Panc1 (cell line): ENCODE data around the gene FAM162A. TPM values are rescaled to one million over a fixed set of nuclear protein-coding genes. Genes with fewer than 3 reads are reported as not detected.

Source experiments
- ATAC-seq: fragments of 200-7000 bp; cut with Tn5 transposase; 2 replicates; pipeline ENCODE4 v1.9.1; 2020; ENCODE audit warnings: mild to moderate bottlenecking, moderate library complexity
- BruUV-seq: library from RNA; stranded (reverse); fragments of 400-500 nt; replicated peaks from 2 replicates; lab custom pipeline; 2021; lab: Mats Ljungman, UMichigan
- CTCF ChIA-PET: fragments of 300-600 bp; sonication (Branson Sonifier 250); formaldehyde crosslinking; loops from one replicate; lab custom pipeline; 2022; ENCODE audit warnings: antibody characterized with exemption; lab: Charles Lee
- POLR2A ChIA-PET: fragments of 300-600 bp; sonication (Branson Sonifier 250); formaldehyde crosslinking; loops from one replicate; lab custom pipeline; 2022; ENCODE audit warnings: antibody characterized with exemption; lab: Charles Lee
- DNase-seq: peaks from one replicate; pipeline ENCODE4 v3.0.0-alpha.2; 2010; ENCODE audit warnings: low read depth, low spot score
- H3K27ac ChIP-seq: 2 replicates; pipeline ENCODE4 v1.5.1; 2011; ENCODE audit warnings: mild to moderate bottlenecking, low read length, inconsistent platforms
- H3K27me3 ChIP-seq: fragments of 200-500 bp; sonication (Bioruptor generic); 2 replicates; pipeline ENCODE4 v1.6.0; 2014; ENCODE audit warnings: low read length, inconsistent platforms; ENCODE audit not compliant: control insufficient read depth, insufficient read depth
- H3K36me3 ChIP-seq: fragments of 200-500 bp; sonication (Bioruptor generic); 2 replicates; pipeline ENCODE4 v1.5.1; 2014; ENCODE audit warnings: inconsistent platforms, mild to moderate bottlenecking, low read length, moderate library complexity; ENCODE audit not compliant: control insufficient read depth, insufficient read depth
- H3K4me1 ChIP-seq: 2 replicates; pipeline ENCODE4 v1.5.1; 2011; ENCODE audit warnings: inconsistent platforms, mild to moderate bottlenecking, low read length, moderate library complexity; ENCODE audit not compliant: control insufficient read depth, insufficient read depth
- H3K4me3 ChIP-seq, 2 experiments: 2 replicates each; pipeline ENCODE4 v1.5.1; 2011 to 2012; ENCODE audit warnings: low read depth in 2 of 2, low read length in 2 of 2, mild to moderate bottlenecking in 2 of 2, inconsistent platforms in 1 of 2, moderate library complexity in 1 of 2
- H3K9me3 ChIP-seq: fragments of 200-500 bp; sonication (Bioruptor generic); 2 replicates; pipeline ENCODE4 v1.5.1; 2014; ENCODE audit warnings: low read depth, mild to moderate bottlenecking, inconsistent platforms, low read length, moderate library complexity; ENCODE audit not compliant: control insufficient read depth, insufficient read depth
- POLR2AphosphoS5 ChIP-seq: IDR thresholded peaks from 2 replicates; pipeline ENCODE4 v1.6.1; 2012; ENCODE audit warnings: mild to moderate bottlenecking, low read depth, low read length, moderate library complexity
- SIN3A ChIP-seq: IDR thresholded peaks from 2 replicates; pipeline ENCODE4 v1.6.1; 2012; ENCODE audit warnings: low read depth, mild to moderate bottlenecking, low read length, moderate library complexity, borderline replicate concordance; ENCODE audit not compliant: insufficient read depth
- TCF7L2 ChIP-seq: IDR thresholded peaks from 2 replicates; pipeline ENCODE4 v1.6.1; 2011; ENCODE audit warnings: mild to moderate bottlenecking, low read depth, low read length, inconsistent platforms
- in situ Hi-C: cut with HindIII; loops from 2 replicates; pipeline ENCODE4 v1.10.0; 2016; ENCODE audit warnings: low sequenced_read_pairs, low pct_unique_long_range_greater_than_20kb
- intact Hi-C: fragments of 100-400 bp; cut with micrococcal nuclease; formaldehyde crosslinking; loops from one replicate; pipeline ENCODE4 v1.10.0; 2022; ENCODE audit not compliant: unreplicated experiment
- total RNA-seq: library from RNA; stranded (reverse); gene quantifications from one replicate; pipeline ENCODE4 v1.2.1, GENCODE V29; 2021; ENCODE audit not compliant: unreplicated experiment
- TF ChIP-seq, protein P1 (sequence below): fragments of 450-650 bp; IDR thresholded peaks from 2 replicates; pipeline ENCODE4 v1.5.1; 2017; ENCODE audit warnings: mild to moderate bottlenecking
- TF ChIP-seq, protein P2 (sequence below), 2 experiments: IDR thresholded peaks; 2 replicates each; pipeline ENCODE4 v1.6.1; 2011 to 2012; ENCODE audit warnings: low read depth in 2 of 2, control low read depth in 1 of 2, low read length in 1 of 2, mild to moderate bottlenecking in 1 of 2, moderate library complexity in 1 of 2; ENCODE audit not compliant: insufficient read depth in 1 of 2

FAM162A gene
- total RNA-seq, 1 experiment from 2014 or later: 59.6 TPM

- ChIA-PET POLR2A (interaction anchor here (0.6 to 1.2 kb wide), 7 partner anchors 8 to 869 kb away, joined by 3 to 7 read pairs (median 4); partner anchors contain the start of gene FAM162A), CTCF (interaction anchor here (1.0 to 1.3 kb wide), 2 partner anchors 23 to 32 kb away, joined by 4 to 5 read pairs; partner anchors contain the start of gene FAM162A)
- peak; percentile 97 for DNase-seq
- peak; percentile 41; the same call in 1 of the 2 replicates for TF ChIP-seq TCF7L2
- TF ChIP-seq, protein P1, sequence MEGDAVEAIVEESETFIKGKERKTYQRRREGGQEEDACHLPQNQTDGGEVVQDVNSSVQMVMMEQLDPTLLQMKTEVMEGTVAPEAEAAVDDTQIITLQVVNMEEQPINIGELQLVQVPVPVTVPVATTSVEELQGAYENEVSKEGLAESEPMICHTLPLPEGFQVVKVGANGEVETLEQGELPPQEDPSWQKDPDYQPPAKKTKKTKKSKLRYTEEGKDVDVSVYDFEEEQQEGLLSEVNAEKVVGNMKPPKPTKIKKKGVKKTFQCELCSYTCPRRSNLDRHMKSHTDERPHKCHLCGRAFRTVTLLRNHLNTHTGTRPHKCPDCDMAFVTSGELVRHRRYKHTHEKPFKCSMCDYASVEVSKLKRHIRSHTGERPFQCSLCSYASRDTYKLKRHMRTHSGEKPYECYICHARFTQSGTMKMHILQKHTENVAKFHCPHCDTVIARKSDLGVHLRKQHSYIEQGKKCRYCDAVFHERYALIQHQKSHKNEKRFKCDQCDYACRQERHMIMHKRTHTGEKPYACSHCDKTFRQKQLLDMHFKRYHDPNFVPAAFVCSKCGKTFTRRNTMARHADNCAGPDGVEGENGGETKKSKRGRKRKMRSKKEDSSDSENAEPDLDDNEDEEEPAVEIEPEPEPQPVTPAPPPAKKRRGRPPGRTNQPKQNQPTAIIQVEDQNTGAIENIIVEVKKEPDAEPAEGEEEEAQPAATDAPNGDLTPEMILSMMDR: no peak
- peak; percentile 99 for TF ChIP-seq POLR2AphosphoS5
- TF ChIP-seq, protein P2, sequence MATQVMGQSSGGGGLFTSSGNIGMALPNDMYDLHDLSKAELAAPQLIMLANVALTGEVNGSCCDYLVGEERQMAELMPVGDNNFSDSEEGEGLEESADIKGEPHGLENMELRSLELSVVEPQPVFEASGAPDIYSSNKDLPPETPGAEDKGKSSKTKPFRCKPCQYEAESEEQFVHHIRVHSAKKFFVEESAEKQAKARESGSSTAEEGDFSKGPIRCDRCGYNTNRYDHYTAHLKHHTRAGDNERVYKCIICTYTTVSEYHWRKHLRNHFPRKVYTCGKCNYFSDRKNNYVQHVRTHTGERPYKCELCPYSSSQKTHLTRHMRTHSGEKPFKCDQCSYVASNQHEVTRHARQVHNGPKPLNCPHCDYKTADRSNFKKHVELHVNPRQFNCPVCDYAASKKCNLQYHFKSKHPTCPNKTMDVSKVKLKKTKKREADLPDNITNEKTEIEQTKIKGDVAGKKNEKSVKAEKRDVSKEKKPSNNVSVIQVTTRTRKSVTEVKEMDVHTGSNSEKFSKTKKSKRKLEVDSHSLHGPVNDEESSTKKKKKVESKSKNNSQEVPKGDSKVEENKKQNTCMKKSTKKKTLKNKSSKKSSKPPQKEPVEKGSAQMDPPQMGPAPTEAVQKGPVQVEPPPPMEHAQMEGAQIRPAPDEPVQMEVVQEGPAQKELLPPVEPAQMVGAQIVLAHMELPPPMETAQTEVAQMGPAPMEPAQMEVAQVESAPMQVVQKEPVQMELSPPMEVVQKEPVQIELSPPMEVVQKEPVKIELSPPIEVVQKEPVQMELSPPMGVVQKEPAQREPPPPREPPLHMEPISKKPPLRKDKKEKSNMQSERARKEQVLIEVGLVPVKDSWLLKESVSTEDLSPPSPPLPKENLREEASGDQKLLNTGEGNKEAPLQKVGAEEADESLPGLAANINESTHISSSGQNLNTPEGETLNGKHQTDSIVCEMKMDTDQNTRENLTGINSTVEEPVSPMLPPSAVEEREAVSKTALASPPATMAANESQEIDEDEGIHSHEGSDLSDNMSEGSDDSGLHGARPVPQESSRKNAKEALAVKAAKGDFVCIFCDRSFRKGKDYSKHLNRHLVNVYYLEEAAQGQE (IDR thresholded peaks at IDR 0.05; ENCODE audit: insufficient read depth in 1 of 2, low read depth in 2 of 2, low read length in 1 of 2): no peak
- peak; percentile 77 for TF ChIP-seq SIN3A
- Histone ChIP-seq H3K4me1 (peaks cover 17% of the 10 kb centered on the region), H3K27ac (peak within 1 kb of the TSS; percentile 99), H3K4me3 (peak within 1 kb of the TSS; percentile 68 to 87), H3K27me3 (no peaks in the 10 kb centered on the region), H3K9me3 (no peaks in the 10 kb centered on the region), H3K36me3 (peaks cover 2% of the 10 kb centered on the region)
- intact Hi-C loops: loop anchor here (1.0 kb wide), 1 partner anchor 32 kb away; the partner anchor contains the start of gene FAM162A
- BruUV-seq: TSS peak; percentile 88
- ATAC-seq: peak; percentile 96
- in situ Hi-C loops: no loop called here
Measured at GRCh38 chr3:122415762-122416654, 32.0 kb downstream of the FAM162A start, which contains the start of gene WDR5B. Gene WDR5B (minus strand): TSS chr3:122416062. CDS start chr3:122415528, 534 bp downstream.

DNA sequence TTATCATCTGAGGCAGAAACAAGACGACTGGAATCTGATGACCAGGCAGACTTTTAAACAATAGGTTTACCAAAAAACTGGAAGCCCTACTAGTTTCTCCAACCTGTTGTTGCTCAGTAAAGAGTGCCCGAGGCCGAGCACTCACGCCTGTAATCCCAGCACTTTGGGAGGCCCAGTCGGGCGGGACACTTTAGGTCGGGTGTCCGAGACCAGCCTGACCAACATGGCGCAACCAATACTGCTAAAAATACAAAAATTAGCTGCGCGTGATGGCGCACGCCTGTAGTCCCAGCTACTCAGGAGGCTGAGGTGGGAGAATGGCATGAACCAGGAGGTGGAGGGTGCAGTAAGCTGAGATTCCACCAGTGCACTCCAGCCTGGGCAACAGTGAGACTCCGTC is 33.0 kb downstream of the FAM162A start:
- no peak for ATAC-seq
- Histone ChIP-seq H3K27me3 (no peaks in the 10 kb centered on the region), H3K36me3 (no peaks in the 10 kb centered on the region; the same call in none of the 2 replicates), H3K4me3 (peak overlapping the region; percentile 68 to 87), H3K9me3 (no peaks in the 10 kb centered on the region), H3K4me1 (peaks cover 17% of the 10 kb centered on the region), H3K27ac (peak overlapping the region; percentile 99)
- TF ChIP-seq POLR2AphosphoS5 (no peak), SIN3A (no peak), TCF7L2 (no peak)
- TF ChIP-seq, protein P1: no peak
- TF ChIP-seq, protein P2 (IDR thresholded peaks at IDR 0.05; ENCODE audit: insufficient read depth in 1 of 2, low read depth in 2 of 2, low read length in 1 of 2): no peak
- no TSS peak for BruUV-seq
- in situ Hi-C loops (no loop called here), intact Hi-C loops (loop anchor here (1.0 kb wide), 1 partner anchor 33 kb away; the partner anchor contains the start of gene FAM162A)
- DNase-seq: no peak
- POLR2A ChIA-PET: no interaction called here
- CTCF ChIA-PET: interaction anchor here (1.0 kb wide), 1 partner anchor 32 kb away, joined by 5 read pairs; the partner anchor contains the start of gene FAM162A
